ENCODE results near the gene ACAD10. TPM values are rescaled to one million over a fixed set of nuclear protein-coding genes. Genes with fewer than 3 reads are reported as not detected.

Gene ACAD10
- total RNA-seq, result 36.6 TPM
- long read RNA-seq, full-length matches to known transcripts, result 37 of 190 reads
- long read RNA-seq, partial matches to known transcripts, result 122 of 190 reads
- long read RNA-seq, other reads (novel, unspliced or antisense), result 31 of 190 reads

GRCh38 chr12:111685811-111686573 is at the start of gene ACAD10, which contains the start of gene BRAP:
Gene ACAD10, plus strand, starts transcription at chr12:111686053. Its CDS starts 6,657 bp downstream, at chr12:111692710.
Gene BRAP, minus strand, starts transcription at chr12:111685956. Its CDS starts 164 bp downstream, at chr12:111685792.
- H3K27ac ChIP-seq (replicated peaks), result peak within 1 kb of the TSS; percentile 92

GRCh38 chr12:111636209-111636945 is 49.5 kb upstream of the ACAD10 start:
- no peak for TF ChIP-seq CTCF (IDR thresholded peaks at IDR 0.05; ENCODE audit: borderline replicate concordance)
- intact Hi-C loops (cut with micrococcal nuclease), result no loop called here
- Histone ChIP-seq H3K27me3 (ENCODE audit: low read depth) (no peaks in the 10 kb centered on the region), H3K4me3 (peak overlapping the region; percentile 32), H3K36me3 (peaks cover under 1% of the 10 kb centered on the region), H3K9me3 (replicated peaks) (no peaks in the 10 kb centered on the region), H3K4me1 (peaks cover 21% of the 10 kb centered on the region), H3K27ac (replicated peaks) (peak overlapping the region; percentile 77)
- peak; percentile 55 for DNase-seq

More at GRCh38 chr12:111685811-111686573, at the start of gene ACAD10, which contains the start of gene BRAP:
- H3K36me3 ChIP-seq, result peaks cover 24% of the 10 kb centered on the region
- no peaks in the 10 kb centered on the region for H3K27me3 ChIP-seq (ENCODE audit: low read depth)
- H3K4me1 ChIP-seq, result peaks cover 40% of the 10 kb centered on the region
- peak; percentile 95 for DNase-seq
- TF ChIP-seq CTCF (IDR thresholded peaks at IDR 0.05; ENCODE audit: borderline replicate concordance), result no peak
- intact Hi-C loops (cut with micrococcal nuclease), result no loop called here
- peak within 1 kb of the TSS; percentile 92 for H3K4me3 ChIP-seq
- H3K9me3 ChIP-seq (replicated peaks), result no peaks in the 10 kb centered on the region

GRCh38 chr12:111638556-111638955 is 47.3 kb upstream of the ACAD10 start:
- Histone ChIP-seq H3K27ac (replicated peaks) (peak overlapping the region; percentile 6), H3K36me3 (peaks cover 16% of the 10 kb centered on the region), H3K4me3 (no peak overlapping the region), H3K27me3 (ENCODE audit: low read depth) (no peaks in the 10 kb centered on the region), H3K9me3 (replicated peaks) (no peaks in the 10 kb centered on the region), H3K4me1 (peaks cover 38% of the 10 kb centered on the region)
- no peak for TF ChIP-seq CTCF (IDR thresholded peaks at IDR 0.05; ENCODE audit: borderline replicate concordance)
- no peak for DNase-seq
- intact Hi-C loops (cut with micrococcal nuclease), result no loop called here

- no peak overlapping the region for H3K4me3 ChIP-seq
- H3K9me3 ChIP-seq (replicated peaks), result no peaks in the 10 kb centered on the region
- DNase-seq, result no peak
- H3K36me3 ChIP-seq, result peaks cover 35% of the 10 kb centered on the region
- intact Hi-C loops (cut with micrococcal nuclease), result no loop called here
- no peaks in the 10 kb centered on the region for H3K27me3 ChIP-seq (ENCODE audit: low read depth)
- H3K27ac ChIP-seq (replicated peaks), result no peak overlapping the region
- H3K4me1 ChIP-seq, result peaks cover 39% of the 10 kb centered on the region
- TF ChIP-seq CTCF (IDR thresholded peaks at IDR 0.05; ENCODE audit: borderline replicate concordance), result no peak
Measured at GRCh38 chr12:111640506-111640905, 45.3 kb upstream of the ACAD10 start.

GRCh38 chr12:111642681-111643426 is 43.0 kb upstream of the ACAD10 start:
- Histone ChIP-seq H3K36me3 (peaks cover 59% of the 10 kb centered on the region), H3K9me3 (replicated peaks) (no peaks in the 10 kb centered on the region), H3K4me1 (peaks cover 22% of the 10 kb centered on the region), H3K27me3 (ENCODE audit: low read depth) (no peaks in the 10 kb centered on the region), H3K4me3 (no peak overlapping the region), H3K27ac (replicated peaks) (peak overlapping the region; percentile 60)
- DNase-seq, result no peak
- intact Hi-C loops (cut with micrococcal nuclease), result no loop called here
- no peak for TF ChIP-seq CTCF (IDR thresholded peaks at IDR 0.05; ENCODE audit: borderline replicate concordance)

Measured in left ventricle myocardium inferior (tissue), 1 donor.